WTC11 (cell line): ENCODE measurements around the gene RASSF8. TPM values are rescaled to one million over a fixed set of nuclear protein-coding genes. Genes with fewer than 3 reads are reported as not detected.

ENCODE experiments used
- ATAC-seq: fragments of 200-7000 bp; cut with Tn5 transposase; 2 replicates; pipeline ENCODE4 v1.10.0; 2021; ENCODE audit warnings: mild to moderate bottlenecking, moderate library complexity
- CTCF ChIA-PET: fragments of 300-600 bp; sonication (Branson Sonifier 250); formaldehyde crosslinking; loops from one replicate; lab custom pipeline; 2021; ENCODE audit warnings: antibody characterized with exemption; lab: Charles Lee
- POLR2A ChIA-PET: fragments of 350-600 bp; sonication (Branson Sonifier 250); formaldehyde crosslinking; loops from one replicate; lab custom pipeline; 2021; ENCODE audit warnings: antibody characterized with exemption; lab: Charles Lee
- DNase-seq: peaks from one replicate; pipeline ENCODE4 v3.0.0; 2021; ENCODE audit warnings: low spot score
- H3K27ac Mint-ChIP-seq: 2 replicates; pipeline ENCODE4 v1.8.0; 2021; ENCODE audit warnings: mixed read lengths
- H3K27me3 Mint-ChIP-seq: 2 replicates; pipeline ENCODE4 v1.8.0; 2021; ENCODE audit warnings: low read depth, mild to moderate bottlenecking, moderate library complexity, mixed read lengths
- H3K36me3 Mint-ChIP-seq: 2 replicates; pipeline ENCODE4 v1.8.0; 2021; ENCODE audit warnings: mixed read lengths
- H3K4me1 Mint-ChIP-seq: 2 replicates; pipeline ENCODE4 v1.8.0; 2022; ENCODE audit warnings: mixed read lengths
- H3K4me3 Mint-ChIP-seq: 2 replicates; pipeline ENCODE4 v1.8.0; 2021; ENCODE audit warnings: mild to moderate bottlenecking, moderate library complexity, mixed read lengths
- H3K9me3 Mint-ChIP-seq: 2 replicates; pipeline ENCODE4 v1.8.0; 2021; ENCODE audit warnings: mixed read lengths
- ATF1 ChIP-seq: sonication (generic); formaldehyde crosslinking; IDR thresholded peaks from 2 replicates; pipeline ENCODE4 v1.8.1; 2023; ENCODE audit warnings: mild to moderate bottlenecking, moderate library complexity, missing genetic modification reagents
- CBFB ChIP-seq: sonication (generic); formaldehyde crosslinking; IDR thresholded peaks from 2 replicates; pipeline ENCODE4 v1.8.1; 2022; ENCODE audit warnings: mild to moderate bottlenecking, low read depth, missing genetic modification reagents
- CDX4 ChIP-seq: fragments of 250-450 bp; sonication (Bioruptor Pico); IDR thresholded peaks from 2 replicates; pipeline ENCODE4 v1.9.0; 2021; ENCODE audit warnings: moderate library complexity, mild to moderate bottlenecking, inconsistent platforms, borderline replicate concordance
- CTCF ChIP-seq: fragments of 200-600 bp; IDR thresholded peaks from 2 replicates; pipeline ENCODE4 v1.8.0; 2022; ENCODE audit warnings: antibody characterized with exemption
- E2F1 ChIP-seq: sonication (generic); formaldehyde crosslinking; IDR thresholded peaks from 2 replicates; pipeline ENCODE4 v1.8.0; 2022; ENCODE audit warnings: mild to moderate bottlenecking, missing genetic modification reagents
- EMX1 ChIP-seq: fragments of 250-450 bp; sonication (Bioruptor Pico); IDR thresholded peaks from 2 replicates; pipeline ENCODE4 v1.8.0; 2021; ENCODE audit warnings: mild to moderate bottlenecking
- GABPB1 ChIP-seq: sonication (generic); formaldehyde crosslinking; IDR thresholded peaks from 2 replicates; pipeline ENCODE4 v1.8.1; 2023; ENCODE audit warnings: mild to moderate bottlenecking, missing genetic modification reagents
- IRF1 ChIP-seq: sonication (generic); formaldehyde crosslinking; IDR thresholded peaks from 2 replicates; pipeline ENCODE4 v1.8.0; 2023; ENCODE audit warnings: missing genetic modification reagents
- MXD4 ChIP-seq: fragments of 250-450 bp; sonication (Bioruptor Pico); IDR thresholded peaks from 2 replicates; pipeline ENCODE4 v1.8.0; 2021; ENCODE audit warnings: mild to moderate bottlenecking, moderate library complexity, borderline replicate concordance
- MYBL2 ChIP-seq: sonication (generic); formaldehyde crosslinking; IDR thresholded peaks from 2 replicates; pipeline ENCODE4 v1.8.1; 2023; ENCODE audit warnings: mild to moderate bottlenecking, moderate library complexity, missing genetic modification reagents
- NFATC4 ChIP-seq: fragments of 250-450 bp; sonication (Bioruptor Pico); IDR thresholded peaks from 2 replicates; pipeline ENCODE4 v1.9.0; 2021; ENCODE audit warnings: mild to moderate bottlenecking
- NR2C2 ChIP-seq: sonication (generic); formaldehyde crosslinking; IDR thresholded peaks from 2 replicates; pipeline ENCODE4 v1.8.0; 2022; ENCODE audit warnings: mild to moderate bottlenecking, missing genetic modification reagents
- SOX15 ChIP-seq: fragments of 250-450 bp; sonication (Bioruptor Pico); IDR thresholded peaks from 2 replicates; pipeline ENCODE4 v1.9.0; 2021; ENCODE audit warnings: mild to moderate bottlenecking
- SP1 ChIP-seq: sonication (generic); formaldehyde crosslinking; conservative IDR thresholded peaks from 2 replicates; pipeline ENCODE4 v1.8.1; 2022; ENCODE audit warnings: missing genetic modification reagents
- USF1 ChIP-seq: sonication (generic); formaldehyde crosslinking; IDR thresholded peaks from 2 replicates; pipeline ENCODE4 v1.8.0; 2022; ENCODE audit warnings: mild to moderate bottlenecking, missing genetic modification reagents
- ZNF263 ChIP-seq: sonication (generic); formaldehyde crosslinking; IDR thresholded peaks from 2 replicates; pipeline ENCODE4 v1.8.1; 2022; ENCODE audit warnings: low read depth, mild to moderate bottlenecking, moderate library complexity, missing genetic modification reagents
- ZNF281 ChIP-seq: sonication (generic); formaldehyde crosslinking; IDR thresholded peaks from 2 replicates; pipeline ENCODE4 v1.8.0; 2023; ENCODE audit warnings: mild to moderate bottlenecking, missing genetic modification reagents
- ZNF396 ChIP-seq: fragments of 250-450 bp; sonication (Bioruptor Pico); IDR thresholded peaks from 2 replicates; pipeline ENCODE4 v1.8.0; 2021; ENCODE audit warnings: mild to moderate bottlenecking, moderate library complexity, borderline replicate concordance
- ZNF423 ChIP-seq: fragments of 250-450 bp; sonication (Bioruptor Pico); IDR thresholded peaks from 2 replicates; pipeline ENCODE4 v2.1.2; 2022; ENCODE audit warnings: mild to moderate bottlenecking, moderate library complexity
- ZNF425 ChIP-seq: fragments of 250-450 bp; sonication (Bioruptor Pico); conservative IDR thresholded peaks from 2 replicates; pipeline ENCODE4 v1.9.0; 2021; ENCODE audit warnings: mild to moderate bottlenecking
- ZNF671 ChIP-seq: fragments of 250-450 bp; sonication (Bioruptor Pico); IDR thresholded peaks from 2 replicates; pipeline ENCODE4 v1.8.0; 2021; ENCODE audit warnings: mild to moderate bottlenecking
- total RNA-seq: library from RNA; stranded (reverse); gene quantifications from 3 replicates; pipeline ENCODE4 v1.2.3, GENCODE V29; 2021

RASSF8 gene
- total RNA-seq, 1 experiment from 2014 or later: 48.6 TPM

GRCh38 chr12:26097046-26097878 is 138.8 kb downstream of the RASSF8 start:
- Mint-ChIP-seq H3K36me3 (no peaks in the 10 kb centered on the region), H3K27ac (no peak overlapping the region), H3K4me3 (no peak overlapping the region), H3K9me3 (no peaks in the 10 kb centered on the region), H3K4me1 (peaks cover 14% of the 10 kb centered on the region), H3K27me3 (no peaks in the 10 kb centered on the region)
- DNase-seq (peak; percentile 65), ATAC-seq (peak; percentile 97)
- ChIA-PET POLR2A (no interaction called here), CTCF (interaction anchor here (0.6 to 1.7 kb wide), 10 partner anchors 11 to 517 kb away, joined by 3 to 6 read pairs (median 4); partner anchors contain the start of gene BHLHE41)
- TF ChIP-seq SP1 (no peak; the same call in 1 of the 2 replicates), CTCF (peak; percentile 81)

GRCh38 chr12:26100666-26101349 is 142.3 kb downstream of the RASSF8 start:
- CTCF ChIA-PET: interaction anchor here (1.1 kb wide), 1 partner anchor 601 kb away, joined by 3 read pairs; no protein-coding TSS in a partner anchor
- Mint-ChIP-seq H3K27me3 (no peaks in the 10 kb centered on the region), H3K4me3 (no peak overlapping the region), H3K27ac (no peak overlapping the region), H3K9me3 (no peaks in the 10 kb centered on the region), H3K4me1 (peaks cover 14% of the 10 kb centered on the region), H3K36me3 (no peaks in the 10 kb centered on the region)
- TF ChIP-seq ZNF281 (CRISPR knock-in tag): no peak
- no peak for TF ChIP-seq ZNF263 (CRISPR knock-in tag)
- TF ChIP-seq EMX1: no peak
- no peak for TF ChIP-seq IRF1 (CRISPR knock-in tag)
- TF ChIP-seq SOX15 (CRISPR knock-in tag): no peak
- no peak for TF ChIP-seq ZNF423 (CRISPR knock-in tag)
- no peak for TF ChIP-seq CBFB (CRISPR knock-in tag)
- no peak for TF ChIP-seq ZNF396
- no peak for TF ChIP-seq CDX4
- TF ChIP-seq GABPB1 (CRISPR knock-in tag): no peak
- TF ChIP-seq NFATC4: no peak
- TF ChIP-seq USF1 (CRISPR knock-in tag): no peak
- TF ChIP-seq NR2C2 (CRISPR knock-in tag): no peak
- no peak for TF ChIP-seq ATF1 (CRISPR knock-in tag)
- TF ChIP-seq ZNF671 (CRISPR knock-in tag): no peak
- no peak for TF ChIP-seq E2F1 (CRISPR knock-in tag)
- no peak for TF ChIP-seq MYBL2
- no peak for TF ChIP-seq ZNF425 (CRISPR knock-in tag)
- TF ChIP-seq MXD4: no peak
- POLR2A ChIA-PET: no interaction called here
- DNase-seq (no peak), ATAC-seq (no peak)
